T-helper 22 cell (primary cell): Measurements from ENCODE around the gene EFEMP1.

ENCODE experiments used
- DNase-seq: peaks from one replicate; pipeline ENCODE4 v3.0.0-alpha.2; 2020; ENCODE audit warnings: low read depth

The EFEMP1 gene

DNA sequence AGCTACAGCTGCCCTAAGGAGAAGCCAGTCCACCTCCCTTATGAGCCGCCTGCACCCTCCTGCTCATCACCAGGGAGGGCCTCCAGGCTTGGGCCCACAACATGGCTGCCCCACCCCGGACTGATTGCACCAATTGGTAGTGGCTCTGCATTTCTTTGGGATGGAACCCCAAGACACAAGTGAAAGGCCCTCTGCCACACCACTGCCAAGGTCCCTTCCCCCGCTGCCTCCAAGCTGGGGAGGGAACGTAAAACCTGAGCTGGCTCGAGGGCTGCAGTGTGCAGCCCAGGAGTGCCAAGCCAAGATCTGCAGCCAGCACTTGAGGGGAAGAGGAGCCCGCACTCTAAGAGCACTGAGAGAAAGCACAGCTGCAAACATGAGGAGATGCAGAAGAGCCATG lies 97.3 kb downstream of the EFEMP1 start:
- DNase-seq, result no peak

DNA sequence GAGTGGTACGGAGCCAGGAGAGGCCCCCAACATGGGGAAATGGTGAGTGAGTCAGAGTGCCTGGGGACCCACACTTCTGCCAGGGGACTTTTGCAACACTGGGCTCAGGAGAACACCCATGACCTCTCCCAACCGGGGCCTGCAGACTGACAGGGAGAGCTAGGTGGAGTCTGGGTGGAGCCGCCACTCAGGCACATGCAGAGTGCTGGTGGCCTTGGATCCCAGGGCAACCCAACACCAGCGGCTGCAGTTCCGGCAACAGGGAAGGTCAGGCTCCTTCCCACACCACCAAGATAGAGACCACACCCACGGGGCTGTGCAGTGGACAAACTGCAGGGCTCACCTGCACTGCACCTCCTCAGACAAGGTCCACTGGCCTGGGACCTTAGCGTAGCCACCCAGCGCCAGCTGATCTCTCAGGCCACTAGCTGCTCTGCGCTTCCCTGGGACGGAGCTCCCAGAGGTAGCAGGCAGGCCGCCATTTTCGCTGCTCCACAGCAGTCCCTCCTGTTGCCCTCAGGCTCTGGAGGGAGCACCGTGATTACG lies 99.0 kb downstream of the EFEMP1 start:
- DNase-seq, result no peak
